AG08396 (cell line): ENCODE results near the gene CSNK1A1L.

Source experiments
- DNase-seq: peaks from one replicate; pipeline ENCODE4 v3.0.0; 2012; ENCODE audit warnings: low spot score, mixed read lengths

Gene CSNK1A1L

GRCh38 chr13:37106642-37107041 lies 1.2 kb upstream of the CSNK1A1L start:
- DNase-seq, result no peak

- no peak for DNase-seq
These were observed 2.6 kb downstream of the CSNK1A1L start for GRCh38 chr13:37102896-37103295.

DNA sequence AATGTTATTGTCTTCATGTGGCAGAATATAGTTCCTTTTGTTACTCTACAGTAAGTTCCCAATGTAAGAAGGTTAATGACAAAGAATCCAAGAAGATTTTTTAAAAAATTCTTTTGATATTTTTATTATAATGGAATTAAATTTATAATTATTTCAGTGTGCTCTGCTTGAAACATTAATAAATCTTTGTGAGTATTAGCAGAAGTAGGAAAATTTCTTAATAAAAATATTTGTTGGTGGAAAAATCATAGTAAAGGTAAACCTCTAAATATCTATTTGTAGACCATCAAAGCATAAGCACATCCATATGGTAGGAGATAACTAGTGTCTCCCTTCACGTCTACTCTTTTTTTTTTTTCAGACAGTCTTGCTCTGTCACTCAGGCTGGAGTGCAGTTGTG lies 4.3 kb downstream of the CSNK1A1L start:
- no peak for DNase-seq

DNA sequence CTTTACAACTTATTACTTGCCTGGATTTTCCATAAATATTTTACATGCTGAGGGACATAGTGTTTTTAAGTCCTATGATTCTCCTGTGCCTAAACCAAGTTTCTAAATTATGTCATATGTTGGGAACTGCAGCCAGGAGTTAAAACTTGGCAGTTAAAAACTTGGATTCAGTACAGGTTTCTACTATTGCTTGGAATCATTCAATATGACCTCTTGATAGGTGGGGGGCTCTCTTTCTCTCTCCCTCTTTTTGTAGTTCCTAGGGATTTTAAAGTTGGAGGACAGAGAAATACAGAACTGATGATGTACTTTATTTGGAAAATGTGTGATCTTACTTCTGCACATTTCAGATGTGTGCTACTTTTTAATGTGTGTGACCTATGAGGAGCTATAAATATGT lies 4.7 kb downstream of the CSNK1A1L start:
- DNase-seq, result no peak

DNA sequence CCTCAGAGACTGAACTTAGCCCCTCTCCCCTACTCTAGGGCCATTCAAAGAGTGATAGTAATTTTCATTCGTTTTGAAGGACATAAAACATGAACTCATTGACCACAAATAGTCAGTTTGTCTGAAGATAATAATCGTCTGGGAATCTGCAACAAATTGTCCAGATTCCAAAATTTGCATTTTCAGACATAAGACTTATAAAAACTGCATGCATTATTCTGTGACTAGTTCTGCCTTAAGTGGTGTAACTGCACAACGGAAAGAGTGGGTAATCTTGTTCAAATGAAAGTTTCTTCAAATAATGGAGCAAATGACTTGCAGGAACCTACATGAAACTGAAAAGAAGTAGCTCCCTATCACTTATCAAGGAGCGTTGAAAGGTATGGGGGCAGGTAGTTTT lies 8.4 kb downstream of the CSNK1A1L start:
- no peak for DNase-seq

GRCh38 chr13:37094840-37095239 lies 10.6 kb downstream of the CSNK1A1L start:
- DNase-seq, result no peak

DNA sequence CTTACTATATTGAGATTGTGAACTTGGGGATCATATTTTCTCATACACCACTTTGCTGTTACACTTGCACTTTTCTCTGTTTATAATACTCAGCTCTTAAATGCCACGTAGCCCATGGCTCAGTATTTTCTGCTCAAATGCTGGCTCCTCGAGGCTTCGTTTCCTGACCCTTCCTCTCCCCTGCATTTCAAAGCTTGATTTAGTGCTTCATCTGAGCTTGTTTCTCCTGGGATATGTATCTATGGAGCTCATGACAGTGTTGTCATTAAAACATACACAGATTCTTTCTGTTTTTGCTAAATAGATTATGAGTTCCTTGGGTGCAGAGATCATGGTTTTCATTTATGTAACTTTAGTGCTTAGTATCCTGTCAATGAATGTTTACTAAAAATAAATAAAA lies 11.4 kb downstream of the CSNK1A1L start:
- DNase-seq, result no peak

GRCh38 chr13:37091835-37092234 lies 13.6 kb downstream of the CSNK1A1L start:
- no peak for DNase-seq

GRCh38 chr13:37090912-37091311 lies 14.6 kb downstream of the CSNK1A1L start:
- DNase-seq, result no peak

GRCh38 chr13:37089495-37089894 lies 16.0 kb downstream of the CSNK1A1L start:
- no peak for DNase-seq

GRCh38 chr13:37087486-37087885 lies 18.0 kb downstream of the CSNK1A1L start:
- DNase-seq, result no peak

DNA sequence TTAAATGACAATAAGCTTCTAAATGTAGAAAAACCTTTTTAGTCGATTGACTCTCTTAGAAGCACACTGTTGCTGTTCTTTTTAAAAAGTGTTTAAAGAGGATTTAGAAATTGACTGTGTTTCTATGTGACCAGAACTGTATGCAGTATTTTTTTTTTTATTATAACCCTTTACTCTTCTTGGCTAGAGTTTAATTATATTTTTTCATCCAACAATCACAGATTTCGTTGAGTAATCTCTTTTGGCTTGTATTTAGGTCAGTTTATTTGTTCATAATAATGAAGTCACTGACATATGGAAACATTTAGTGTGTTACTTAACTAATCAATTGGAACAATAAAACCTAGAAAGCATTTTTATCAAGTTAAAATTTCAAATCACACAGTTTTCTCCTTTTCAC lies 19.9 kb downstream of the CSNK1A1L start:
- no peak for DNase-seq

DNA sequence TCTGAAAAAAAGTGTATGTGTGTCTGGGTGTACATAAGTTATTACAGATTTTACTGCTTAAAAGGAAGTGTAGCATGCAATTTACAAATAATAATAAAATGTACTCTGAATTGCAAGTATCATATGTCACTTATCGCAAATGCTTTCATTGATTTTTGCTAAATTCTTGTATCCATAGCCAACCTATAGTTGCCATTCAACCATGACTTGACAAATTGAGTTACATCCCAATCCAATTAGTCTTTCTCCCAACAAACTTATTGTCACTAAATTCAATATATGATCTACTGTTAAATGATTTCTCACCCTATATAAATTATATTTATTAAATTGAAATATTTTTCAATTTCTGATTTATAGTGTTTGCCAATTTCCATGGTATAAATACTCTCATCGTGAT lies 28.6 kb downstream of the CSNK1A1L start:
- DNase-seq, result no peak

DNA sequence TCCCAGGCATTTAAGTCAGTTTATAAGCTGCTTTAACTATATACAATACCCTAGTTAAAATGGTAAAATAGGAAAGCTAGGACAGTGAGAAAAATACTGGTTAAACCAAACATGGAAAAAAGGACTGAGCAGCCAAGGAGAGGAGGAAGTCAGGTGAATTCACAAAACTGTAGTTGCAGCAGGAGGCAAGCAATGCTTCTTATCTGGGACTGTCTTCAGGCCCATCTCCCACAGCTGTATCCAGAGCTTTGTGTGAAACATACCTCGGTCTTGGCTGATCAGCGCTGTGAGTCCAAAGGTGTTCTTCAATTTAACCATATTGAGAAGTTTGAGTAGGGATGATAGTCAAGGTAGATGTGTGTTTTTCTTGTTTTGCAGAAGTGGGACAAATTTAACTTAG lies 30.3 kb downstream of the CSNK1A1L start:
- no peak for DNase-seq

GRCh38 chr13:37074703-37075102 lies 30.8 kb downstream of the CSNK1A1L start:
- DNase-seq, result peak; percentile 29

DNA sequence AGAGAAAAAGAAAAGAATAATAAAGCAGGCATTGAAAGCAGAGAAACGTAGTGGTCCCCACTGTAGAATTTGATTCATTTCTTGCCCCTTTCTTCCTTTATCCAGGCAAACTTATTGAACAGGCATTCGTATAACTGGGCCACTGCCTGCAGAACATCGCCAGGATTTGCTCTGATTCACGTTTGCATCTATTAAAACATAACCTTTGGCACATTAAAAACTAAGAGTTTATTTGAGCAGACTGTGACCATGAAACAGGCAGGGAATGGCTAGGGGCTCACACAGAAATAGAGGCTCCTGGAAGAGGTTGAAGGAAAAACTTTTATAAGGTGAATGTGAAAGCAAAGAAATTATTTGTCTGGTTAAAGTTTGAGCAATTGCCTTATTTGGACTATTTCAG lies 33.4 kb downstream of the CSNK1A1L start:
- DNase-seq, result no peak

GRCh38 chr13:37070956-37071355 lies 34.5 kb downstream of the CSNK1A1L start:
- DNase-seq, result no peak

DNA sequence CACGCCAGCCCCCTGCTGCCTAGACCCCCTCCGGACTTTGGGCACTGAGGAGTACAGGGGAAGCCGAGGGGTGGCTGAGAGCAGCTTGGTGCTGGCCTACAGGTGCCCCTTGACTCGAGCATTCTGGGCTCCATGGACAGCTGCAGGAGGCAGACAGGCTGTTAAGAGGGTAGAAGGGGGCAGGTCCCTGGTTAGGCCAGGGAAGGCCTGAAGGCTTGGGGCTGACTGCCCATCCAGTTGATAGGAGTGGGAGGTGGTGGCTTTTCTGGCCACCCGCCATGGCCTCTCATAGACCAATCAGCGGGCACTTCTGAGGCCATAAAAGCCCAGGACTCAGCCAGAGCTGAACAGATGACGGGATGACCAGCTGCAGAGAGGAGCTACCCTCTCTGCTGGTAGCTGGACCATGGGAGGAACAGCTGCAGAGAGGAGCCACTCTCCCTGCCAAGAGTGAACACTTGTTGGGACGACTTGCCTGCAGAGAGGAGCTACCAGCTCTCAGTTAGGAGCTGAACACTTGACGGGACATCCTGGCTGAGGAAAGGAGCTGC lies 35.2 kb downstream of the CSNK1A1L start:
- no peak for DNase-seq

DNA sequence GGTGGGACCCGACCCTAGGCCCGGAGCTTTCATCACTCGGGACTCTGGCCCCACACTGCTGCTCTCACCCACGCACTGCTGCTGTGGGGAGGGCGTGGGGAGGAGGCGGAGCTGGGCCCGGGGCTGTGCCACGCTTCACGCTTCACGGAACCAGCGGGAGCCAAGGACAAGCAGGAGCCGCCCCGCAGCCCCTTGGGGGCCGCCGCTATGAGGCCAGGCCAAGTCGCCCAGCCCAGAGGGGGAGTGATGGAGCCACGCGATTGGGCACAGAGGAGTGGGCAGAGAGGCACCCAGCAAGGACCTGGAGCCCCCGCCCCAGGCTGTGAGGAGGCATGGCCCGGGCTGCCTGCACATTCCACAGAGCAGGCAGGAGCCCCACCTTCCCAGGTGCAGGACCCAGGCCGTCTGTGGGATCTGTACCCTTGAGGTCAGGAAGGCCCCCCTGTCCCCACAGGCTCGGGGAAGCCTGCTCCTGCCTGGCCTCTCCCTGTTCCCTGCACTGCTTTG lies 35.8 kb downstream of the CSNK1A1L start:
- no peak for DNase-seq

DNA sequence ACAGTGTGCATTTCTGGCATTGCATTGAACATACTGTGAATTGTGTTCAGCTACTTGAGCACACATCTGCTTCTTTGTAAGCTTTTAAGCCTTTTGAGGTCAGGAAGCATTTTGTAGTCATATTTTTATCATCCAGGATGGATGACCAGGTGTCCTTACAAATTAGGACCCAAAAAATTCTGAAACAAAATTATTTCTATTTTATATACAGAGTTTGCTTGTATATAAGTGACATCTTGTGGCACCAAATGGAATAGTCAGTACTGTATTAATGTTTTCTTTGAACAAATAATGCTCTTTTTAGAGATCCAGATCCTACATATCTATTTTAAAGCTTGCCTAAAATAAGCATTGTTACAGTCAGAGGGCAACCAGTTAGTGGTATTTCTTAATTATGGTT lies 36.5 kb downstream of the CSNK1A1L start:
- no peak for DNase-seq

GRCh38 chr13:37067874-37068273 lies 37.6 kb downstream of the CSNK1A1L start:
- DNase-seq, result no peak

GRCh38 chr13:37065890-37066526 lies 39.5 kb downstream of the CSNK1A1L start:
- no peak for DNase-seq

DNA sequence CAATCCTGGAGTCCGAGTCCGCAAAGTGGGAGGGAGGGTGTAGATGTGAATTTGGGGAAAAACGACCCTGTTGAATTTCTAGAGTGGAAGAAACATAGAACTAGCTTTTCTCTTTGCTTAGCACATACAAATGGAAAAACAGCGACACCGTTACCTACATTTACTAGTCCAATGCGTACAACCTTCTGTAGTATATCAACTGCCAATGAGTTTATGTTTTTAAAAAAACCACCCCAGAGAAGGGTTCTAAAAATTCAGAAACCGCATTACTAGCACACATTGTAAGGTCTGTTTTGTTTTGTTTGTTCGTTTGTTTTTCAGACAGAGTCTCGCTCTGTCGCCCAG lies 45.6 kb downstream of the CSNK1A1L start:
- DNase-seq, result no peak
